Chondrocyte (in vitro differentiated cells): ENCODE data around the gene CPE. TPM values are rescaled to one million over a fixed set of nuclear protein-coding genes. Genes with fewer than 3 reads are reported as not detected.

Experiments used
- DNase-seq: peaks from one replicate; pipeline ENCODE4 v3.0.0; 2021; ENCODE audit warnings: mixed read lengths, low spot score
- H3K27ac Mint-ChIP-seq: one replicate; pipeline ENCODE4 v1.8.0; 2021; ENCODE audit warnings: mild to moderate bottlenecking, moderate library complexity, mixed read lengths; ENCODE audit not compliant: unreplicated experiment
- H3K27me3 Mint-ChIP-seq: 2 replicates; pipeline ENCODE4 v1.8.0; 2021; ENCODE audit warnings: low read depth, mixed read lengths
- H3K36me3 Mint-ChIP-seq: 2 replicates; pipeline ENCODE4 v1.8.0; 2021; ENCODE audit warnings: low read depth, mixed read lengths
- H3K4me1 Mint-ChIP-seq: 2 replicates; pipeline ENCODE4 v1.8.0; 2021; ENCODE audit warnings: low read depth, mild to moderate bottlenecking, mixed read lengths
- H3K4me3 Mint-ChIP-seq: one replicate; pipeline ENCODE4 v1.8.0; 2021; ENCODE audit warnings: mild to moderate bottlenecking, moderate library complexity, mixed read lengths; ENCODE audit not compliant: unreplicated experiment
- H3K9me3 Mint-ChIP-seq: 2 replicates; pipeline ENCODE4 v1.8.0; 2021; ENCODE audit warnings: low read depth, mixed read lengths
- CTCF ChIP-seq: fragments of 200-600 bp; sonication (generic); IDR thresholded peaks from 2 replicates; pipeline ENCODE4 v1.5.0; 2021; ENCODE audit warnings: antibody characterized with exemption, mild to moderate bottlenecking, moderate library complexity
- total RNA-seq: library from RNA; stranded (reverse); gene quantifications from 3 replicates; pipeline ENCODE4 v1.2.1, GENCODE V29; 2021

Gene CPE
- total RNA-seq, 1 donor from 2014 or later: 275 TPM

GRCh38 chr4:165518024-165518616 lies 139.3 kb downstream of the CPE start:
- Mint-ChIP-seq H3K36me3 (peaks cover 4% of the 10 kb centered on the region), H3K9me3 (no peaks in the 10 kb centered on the region), H3K27me3 (no peaks in the 10 kb centered on the region), H3K4me3 (no peak overlapping the region), H3K27ac (no peak overlapping the region), H3K4me1 (no peaks in the 10 kb centered on the region)
- TF ChIP-seq CTCF: no peak
- DNase-seq: no peak

- Mint-ChIP-seq H3K4me3 (no peak overlapping the region), H3K4me1 (no peaks in the 10 kb centered on the region), H3K9me3 (no peaks in the 10 kb centered on the region)
These were observed 139.9 kb downstream of the CPE start for GRCh38 chr4:165518686-165519085.

GRCh38 chr4:165519591-165519990 lies 140.8 kb downstream of the CPE start:
- Mint-ChIP-seq H3K4me3 (no peak overlapping the region), H3K36me3 (peaks cover 4% of the 10 kb centered on the region), H3K9me3 (no peaks in the 10 kb centered on the region), H3K27ac (no peak overlapping the region), H3K4me1 (no peaks in the 10 kb centered on the region), H3K27me3 (no peaks in the 10 kb centered on the region)
- TF ChIP-seq CTCF: no peak
- no peak for DNase-seq

More at GRCh38 chr4:165518686-165519085, 139.9 kb downstream of the CPE start:
- Mint-ChIP-seq H3K27ac (no peak overlapping the region), H3K36me3 (peaks cover 4% of the 10 kb centered on the region), H3K27me3 (no peaks in the 10 kb centered on the region)
- no peak for TF ChIP-seq CTCF
- DNase-seq: no peak

- no peak for DNase-seq
- no peak overlapping the region for H3K27ac Mint-ChIP-seq
- H3K4me1 Mint-ChIP-seq: no peaks in the 10 kb centered on the region
- no peak overlapping the region for H3K4me3 Mint-ChIP-seq
- H3K9me3 Mint-ChIP-seq: no peaks in the 10 kb centered on the region
- no peak for TF ChIP-seq CTCF
- H3K27me3 Mint-ChIP-seq: no peaks in the 10 kb centered on the region
- peaks cover 4% of the 10 kb centered on the region for H3K36me3 Mint-ChIP-seq
These were observed 141.3 kb downstream of the CPE start for GRCh38 chr4:165520086-165520485.

GRCh38 chr4:165522050-165522449 lies 143.2 kb downstream of the CPE start:
- no peak for DNase-seq
- no peak overlapping the region for H3K4me3 Mint-ChIP-seq
- peaks cover 3% of the 10 kb centered on the region for H3K9me3 Mint-ChIP-seq
- H3K4me1 Mint-ChIP-seq: no peaks in the 10 kb centered on the region
- peaks cover 2% of the 10 kb centered on the region for H3K27me3 Mint-ChIP-seq
- no peak for TF ChIP-seq CTCF
- no peak overlapping the region for H3K27ac Mint-ChIP-seq
- H3K36me3 Mint-ChIP-seq: no peaks in the 10 kb centered on the region
